B cell (primary cell): Measurements from ENCODE around the gene DIRAS1.

Experiments used
- EZH2 ChIP-seq: IDR thresholded peaks from 2 replicates; pipeline ENCODE4 v1.6.1; 2012; ENCODE audit warnings: borderline replicate concordance, low read depth, mild to moderate bottlenecking, moderate library complexity, low read length; ENCODE audit not compliant: insufficient read depth, poor library complexity, severe bottlenecking
- TF ChIP-seq, protein P1 (sequence below): fragments of 200-600 bp; IDR thresholded peaks from one replicate; pipeline ENCODE4 v1.8.0; 2022; ENCODE audit warnings: antibody characterized with exemption, mild to moderate bottlenecking

GRCh38 chr19:2719920-2720776 is 1.0 kb downstream of the DIRAS1 start:
- TF ChIP-seq, protein P1, sequence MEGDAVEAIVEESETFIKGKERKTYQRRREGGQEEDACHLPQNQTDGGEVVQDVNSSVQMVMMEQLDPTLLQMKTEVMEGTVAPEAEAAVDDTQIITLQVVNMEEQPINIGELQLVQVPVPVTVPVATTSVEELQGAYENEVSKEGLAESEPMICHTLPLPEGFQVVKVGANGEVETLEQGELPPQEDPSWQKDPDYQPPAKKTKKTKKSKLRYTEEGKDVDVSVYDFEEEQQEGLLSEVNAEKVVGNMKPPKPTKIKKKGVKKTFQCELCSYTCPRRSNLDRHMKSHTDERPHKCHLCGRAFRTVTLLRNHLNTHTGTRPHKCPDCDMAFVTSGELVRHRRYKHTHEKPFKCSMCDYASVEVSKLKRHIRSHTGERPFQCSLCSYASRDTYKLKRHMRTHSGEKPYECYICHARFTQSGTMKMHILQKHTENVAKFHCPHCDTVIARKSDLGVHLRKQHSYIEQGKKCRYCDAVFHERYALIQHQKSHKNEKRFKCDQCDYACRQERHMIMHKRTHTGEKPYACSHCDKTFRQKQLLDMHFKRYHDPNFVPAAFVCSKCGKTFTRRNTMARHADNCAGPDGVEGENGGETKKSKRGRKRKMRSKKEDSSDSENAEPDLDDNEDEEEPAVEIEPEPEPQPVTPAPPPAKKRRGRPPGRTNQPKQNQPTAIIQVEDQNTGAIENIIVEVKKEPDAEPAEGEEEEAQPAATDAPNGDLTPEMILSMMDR: peak; percentile 15
- no peak for TF ChIP-seq EZH2
